Hippocampal formation (tissue), 2 donors: ENCODE results near the gene MSI2.

Source experiments
- DNase-seq, 2 donors: peaks; one replicate each; lab custom pipeline; 2025; lab: John Stamatoyannopoulos, UW

Gene MSI2

DNA sequence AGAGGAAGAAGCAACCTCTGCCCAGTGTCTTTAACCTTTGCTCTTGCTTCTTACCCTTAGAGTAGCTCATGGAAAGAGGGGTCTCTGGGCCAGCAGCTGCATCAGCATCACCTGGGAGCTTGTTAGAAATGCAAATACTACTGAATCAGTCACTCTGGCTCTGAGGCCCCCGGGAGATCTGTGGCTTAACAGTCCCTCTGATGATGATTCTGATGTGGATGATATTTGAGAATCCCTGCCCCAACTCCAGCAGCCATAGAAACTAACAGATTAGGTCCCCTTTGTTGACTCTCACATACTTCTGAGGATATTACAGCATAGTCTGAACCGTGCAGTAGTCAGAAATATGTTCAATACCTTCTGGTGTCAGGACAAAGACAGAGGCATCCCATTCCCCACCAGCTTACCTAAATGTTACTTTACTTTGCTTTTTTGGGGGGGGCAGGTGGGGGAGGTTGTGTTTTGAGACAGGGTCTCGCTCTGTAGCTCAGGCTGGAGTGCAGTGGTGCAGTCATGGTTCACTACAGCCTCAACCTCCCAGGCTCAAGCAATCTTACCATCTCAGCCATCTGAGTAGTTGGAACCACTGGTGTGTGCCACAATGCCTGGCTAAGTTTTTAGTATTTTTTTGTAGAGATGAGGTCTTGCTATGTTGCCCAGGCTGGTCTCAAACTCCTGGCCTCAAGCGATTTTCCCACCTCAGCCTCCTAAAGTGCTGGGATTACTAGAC lies 268.7 kb downstream of the MSI2 start:
- no peak for DNase-seq

DNA sequence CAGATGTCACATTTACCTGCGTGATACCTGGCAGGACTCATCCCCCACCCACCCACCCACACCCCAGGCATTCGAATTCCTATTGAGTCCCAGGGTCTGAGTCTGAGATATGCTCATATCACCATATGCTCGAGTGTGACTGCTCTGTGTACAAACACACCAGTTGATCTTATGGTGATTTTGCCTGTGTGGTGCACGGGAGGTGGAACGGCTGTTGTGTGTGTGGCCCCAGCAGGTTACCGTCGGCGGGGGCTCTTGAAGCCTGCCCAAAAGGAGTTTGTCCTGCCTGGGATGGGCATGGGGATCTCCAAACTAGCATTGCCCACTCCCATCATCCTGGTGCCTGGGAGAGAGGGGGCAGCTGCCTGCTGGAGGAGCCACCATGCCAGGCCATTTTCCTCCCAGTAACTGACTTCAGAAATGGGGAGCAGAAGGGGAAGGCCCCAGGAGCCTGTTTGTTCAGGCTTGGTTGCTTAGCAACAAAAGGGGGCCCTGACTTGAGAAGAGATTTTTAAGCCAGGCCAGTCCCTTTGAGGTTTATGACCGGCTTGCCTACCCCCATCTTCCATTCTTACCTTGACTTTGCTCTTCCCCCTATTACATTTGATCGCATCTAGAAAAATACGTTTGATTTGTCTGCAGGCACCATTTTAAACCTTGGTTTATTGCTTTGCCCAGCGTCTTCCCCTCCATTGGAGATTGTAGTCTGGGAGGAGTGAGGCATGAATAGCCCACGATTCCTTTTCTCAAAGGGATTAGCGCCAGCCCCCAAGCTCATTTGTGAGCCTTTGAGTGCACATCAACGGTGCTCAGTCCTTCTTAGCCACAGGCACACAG lies 271.1 kb downstream of the MSI2 start:
- DNase-seq: no peak

- DNase-seq: no peak
Measured at GRCh38 chr17:57528058-57528451, 271.7 kb downstream of the MSI2 start.

DNA sequence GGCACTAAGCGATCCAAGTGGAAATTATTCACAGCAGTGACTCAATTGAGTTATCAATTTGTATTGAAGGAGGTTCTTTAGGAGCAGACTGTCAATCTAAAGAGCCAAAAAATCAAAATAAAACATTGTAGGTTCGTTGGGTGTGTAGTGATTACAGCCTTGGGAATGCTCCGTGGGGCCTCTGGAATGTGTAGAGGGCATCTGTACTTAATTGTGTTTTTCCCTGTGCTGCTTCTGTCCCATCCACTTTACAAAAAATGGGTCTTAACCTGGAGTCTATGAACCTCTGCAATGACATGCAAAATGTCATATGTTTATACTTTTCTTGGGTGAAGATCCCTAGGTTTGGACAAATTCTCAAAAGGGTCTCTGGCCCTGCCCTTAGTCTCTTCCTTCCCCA lies 273.7 kb downstream of the MSI2 start:
- no peak for DNase-seq

GRCh38 chr17:57530508-57530907 lies 274.2 kb downstream of the MSI2 start:
- DNase-seq: no peak

DNA sequence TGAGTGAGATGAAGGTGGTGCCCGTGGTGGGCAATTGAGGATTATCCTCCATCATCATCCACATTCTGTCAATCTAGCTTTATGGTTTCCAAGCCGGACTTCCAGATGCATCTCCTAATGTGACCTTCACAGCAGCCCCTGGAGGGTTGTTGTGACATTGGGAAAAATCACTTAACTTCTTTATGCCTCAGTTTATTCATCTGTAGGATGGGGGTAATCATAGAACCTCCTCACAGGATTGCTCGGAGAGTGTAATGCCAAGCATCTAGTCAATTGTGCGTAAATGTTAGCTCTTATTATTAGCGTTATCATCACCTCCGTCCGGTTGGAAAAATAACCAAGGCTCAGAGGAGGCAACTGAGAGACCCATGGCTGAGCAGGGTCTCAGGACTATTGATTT lies 274.8 kb downstream of the MSI2 start:
- no peak for DNase-seq

DNA sequence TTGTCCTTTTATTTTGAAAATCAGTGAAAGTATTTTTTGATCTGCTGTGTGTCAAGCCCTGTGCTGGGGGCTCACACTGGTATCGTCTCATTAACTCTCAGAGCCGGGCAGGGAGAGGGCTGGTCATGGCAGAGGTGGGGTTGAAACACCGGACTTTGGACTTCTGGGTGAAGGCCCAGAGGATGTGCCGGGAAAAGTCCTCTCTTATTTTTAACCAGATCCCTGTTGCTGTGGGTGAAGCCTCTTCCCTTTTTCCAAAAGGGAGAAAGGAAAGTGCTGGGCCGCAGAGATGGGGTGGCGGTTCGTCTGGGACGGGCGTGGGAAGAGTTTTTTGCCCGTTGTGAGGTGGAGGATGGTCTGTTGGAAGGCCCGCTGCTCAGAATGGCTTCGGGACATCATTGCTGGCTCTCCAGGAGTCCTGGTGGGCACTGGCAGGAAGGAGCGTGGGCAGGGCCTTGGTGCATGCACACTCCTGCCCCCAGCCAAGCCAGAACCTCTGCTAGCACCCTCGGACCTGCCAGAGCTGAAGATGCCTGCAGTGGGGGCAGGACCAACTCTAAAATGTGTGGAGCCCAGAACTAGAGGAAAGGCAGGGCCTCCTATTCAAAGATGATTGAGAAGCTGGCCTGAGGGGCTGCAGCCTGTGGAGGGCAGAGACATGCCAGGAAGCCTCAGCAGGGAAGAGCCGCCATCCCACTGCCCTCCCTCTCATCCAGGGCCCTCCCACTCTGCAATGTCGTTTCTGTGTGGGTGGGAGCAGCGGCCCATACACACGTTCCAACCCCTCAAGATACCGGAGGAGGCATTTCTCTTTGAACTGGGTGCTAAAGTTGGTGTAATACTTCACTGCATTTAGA lies 275.6 kb downstream of the MSI2 start:
- no peak for DNase-seq

DNA sequence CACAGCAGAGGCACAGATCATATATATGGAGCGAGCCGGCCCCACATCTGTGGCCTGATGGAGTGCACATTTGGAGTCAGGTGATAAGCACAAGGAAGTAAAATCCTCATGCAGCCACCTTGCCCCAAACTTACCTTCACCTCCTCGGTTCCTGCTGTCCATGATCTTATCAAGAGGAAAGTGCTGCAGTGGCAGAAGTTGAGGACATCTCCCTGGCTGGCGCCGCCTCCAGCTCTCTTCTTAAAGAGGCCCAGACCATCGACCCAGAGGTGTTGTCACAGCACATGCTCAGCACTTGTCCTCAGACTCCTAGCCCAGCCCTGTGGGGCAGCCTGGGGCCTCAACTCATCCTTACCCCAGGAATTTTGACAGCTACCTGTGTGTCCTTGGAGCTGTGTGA lies 276.2 kb downstream of the MSI2 start:
- DNase-seq: no peak

DNA sequence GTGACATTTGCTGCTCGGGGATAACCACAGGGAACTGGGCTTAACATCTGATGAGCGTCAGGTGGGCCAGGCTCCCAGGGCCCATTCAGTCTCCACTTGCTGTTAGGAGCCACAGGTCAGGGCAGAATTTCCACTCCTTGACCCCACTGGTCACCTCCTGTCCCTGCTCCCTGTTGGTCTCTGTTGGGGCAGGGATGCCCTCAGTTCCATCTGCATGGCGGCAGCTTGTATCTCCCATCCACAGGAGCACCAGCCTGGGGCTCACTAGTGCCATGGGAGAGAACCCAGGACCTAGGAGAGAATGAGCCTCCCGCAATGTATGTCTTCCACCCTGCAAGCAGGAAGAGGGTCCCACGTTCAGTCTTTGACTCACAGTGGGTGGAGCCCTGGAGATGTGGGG lies 276.6 kb downstream of the MSI2 start:
- DNase-seq: no peak

GRCh38 chr17:57533684-57534305 lies 277.5 kb downstream of the MSI2 start:
- DNase-seq: no peak

DNA sequence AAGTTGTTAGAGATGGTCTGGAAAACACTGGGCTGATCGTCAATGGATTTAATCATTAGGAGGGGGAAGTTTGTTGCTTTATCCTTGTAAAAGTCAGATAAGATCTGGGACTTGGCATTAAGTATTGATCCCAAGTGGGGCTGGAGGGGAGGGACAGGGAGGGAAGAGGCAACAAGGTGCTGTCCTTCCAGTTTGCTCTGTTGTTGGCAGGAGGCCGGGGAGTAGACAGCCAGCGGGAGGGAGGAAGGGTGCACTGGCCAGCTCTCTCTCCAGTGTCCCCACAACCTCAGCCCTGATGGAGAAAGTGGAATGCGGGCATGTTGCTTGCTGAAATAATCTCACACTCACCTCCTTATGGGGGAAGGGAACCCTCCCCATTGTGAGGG lies 278.5 kb downstream of the MSI2 start:
- DNase-seq: no peak

DNA sequence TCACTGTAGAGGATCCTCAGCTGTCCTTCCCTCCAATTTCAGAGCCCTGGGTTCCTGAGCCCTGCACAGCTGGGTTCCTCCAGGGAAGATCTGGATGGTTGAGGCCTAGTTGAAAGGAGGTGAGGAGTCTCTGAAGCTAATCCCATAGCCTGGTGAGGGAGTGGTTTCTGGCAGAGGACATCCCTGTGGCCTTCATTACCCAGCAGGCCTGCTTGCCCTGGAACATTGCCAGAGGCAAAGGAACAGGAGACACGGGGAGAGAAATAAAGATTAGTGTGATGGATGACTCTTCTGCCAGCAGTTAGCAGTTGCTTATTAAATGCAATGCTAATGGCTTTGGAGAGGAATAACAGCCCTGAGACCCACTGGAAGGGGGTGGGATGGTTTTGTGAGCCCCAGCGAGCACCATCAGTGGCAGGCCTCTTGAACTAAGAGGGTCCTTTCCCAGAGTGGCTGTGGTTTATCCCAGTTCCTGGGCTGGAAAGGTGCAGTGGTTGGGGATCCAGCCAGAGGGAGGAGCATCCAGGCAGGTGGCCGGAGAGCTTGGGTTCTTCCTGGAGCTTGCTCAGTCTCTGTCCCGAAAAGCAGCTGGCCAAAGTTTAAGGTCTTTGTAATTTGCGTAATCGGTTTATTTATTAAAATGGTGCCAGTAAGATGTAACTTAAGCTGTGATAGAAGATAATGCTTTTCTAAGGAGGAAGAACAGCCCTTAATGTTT lies 279.1 kb downstream of the MSI2 start:
- DNase-seq: no peak

- DNase-seq: no peak
Measured at GRCh38 chr17:57536289-57536688, 280.0 kb downstream of the MSI2 start.

DNA sequence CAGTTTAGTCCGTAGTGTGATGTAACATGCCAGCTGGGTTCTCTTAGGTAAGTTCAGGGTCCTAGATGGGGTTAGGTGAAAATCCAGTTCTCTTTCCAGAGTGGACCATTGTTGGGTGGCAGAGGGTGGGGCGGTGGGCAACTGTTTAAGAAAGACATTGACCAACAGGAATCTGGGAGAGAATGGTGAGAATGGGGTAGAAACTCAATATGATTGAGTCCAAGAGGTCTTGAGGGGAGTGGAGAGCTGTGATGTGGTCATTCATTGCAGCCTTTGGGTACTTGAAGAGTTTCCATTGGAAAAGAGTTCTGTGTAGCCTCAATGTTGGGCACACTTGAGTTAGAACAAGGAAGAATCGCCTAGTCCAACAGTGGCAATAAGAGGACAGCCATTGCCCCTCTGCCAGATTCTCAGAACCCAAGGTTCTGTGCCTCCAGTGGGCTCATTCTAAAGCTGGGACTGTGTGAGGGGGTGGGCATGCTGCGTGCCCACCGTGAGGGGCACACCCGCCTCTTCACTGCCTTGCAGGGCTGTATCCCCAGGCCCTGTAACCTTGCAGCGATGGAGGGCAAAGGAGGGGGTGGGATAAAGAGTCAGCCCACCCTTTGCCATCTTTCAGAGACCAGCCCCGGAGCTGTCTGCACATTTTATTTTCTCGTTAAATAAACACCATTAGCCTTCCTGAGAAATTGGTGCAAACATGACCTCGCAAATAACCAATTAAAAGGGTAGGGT lies 280.6 kb downstream of the MSI2 start:
- DNase-seq: no peak

DNA sequence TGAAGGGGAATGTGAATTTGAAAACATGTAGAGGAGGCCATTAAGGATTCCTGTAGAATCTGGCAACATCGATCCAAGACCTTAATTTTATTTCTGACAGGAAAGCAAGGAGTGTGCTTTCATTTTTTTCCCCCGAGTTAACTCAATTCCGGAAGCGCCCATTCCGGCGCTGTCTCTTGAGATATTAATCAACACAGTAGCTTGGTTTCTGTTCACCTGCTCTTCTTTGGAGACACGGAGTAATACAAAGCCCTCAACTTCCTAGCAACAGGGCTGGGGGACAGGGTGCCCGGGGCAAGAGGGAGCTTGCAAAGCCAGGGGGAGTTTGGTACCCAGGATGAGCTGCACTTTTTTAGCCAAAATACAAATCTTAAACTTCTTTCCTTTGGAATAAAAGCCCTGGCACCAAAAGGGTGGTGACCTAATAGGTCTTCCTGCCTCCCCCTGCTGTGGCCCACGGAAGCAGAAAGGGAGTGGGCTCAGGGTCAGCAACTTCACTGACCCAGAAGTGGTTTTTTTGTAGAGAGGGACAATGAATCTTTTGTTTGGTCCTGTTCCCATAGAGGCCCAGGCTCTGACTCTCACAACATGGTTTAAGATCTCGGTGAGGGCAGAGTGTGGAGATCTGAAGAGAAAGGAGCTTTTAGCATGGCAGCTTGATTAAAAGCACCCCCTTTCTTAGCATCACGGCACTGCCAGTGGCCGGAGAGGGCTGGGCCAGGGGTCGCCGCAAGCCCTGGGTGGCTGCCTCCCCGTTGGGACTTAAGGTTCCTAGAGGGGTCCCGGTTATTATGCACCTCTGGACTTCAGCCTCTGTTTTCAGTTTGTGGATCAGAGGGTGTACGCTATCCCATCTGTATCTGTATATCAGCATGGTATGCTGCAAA lies 281.4 kb downstream of the MSI2 start:
- DNase-seq: no peak

GRCh38 chr17:57538736-57539456 lies 282.6 kb downstream of the MSI2 start:
- no peak for DNase-seq

- no peak for DNase-seq
Measured at GRCh38 chr17:57539529-57540301, 283.4 kb downstream of the MSI2 start.

DNA sequence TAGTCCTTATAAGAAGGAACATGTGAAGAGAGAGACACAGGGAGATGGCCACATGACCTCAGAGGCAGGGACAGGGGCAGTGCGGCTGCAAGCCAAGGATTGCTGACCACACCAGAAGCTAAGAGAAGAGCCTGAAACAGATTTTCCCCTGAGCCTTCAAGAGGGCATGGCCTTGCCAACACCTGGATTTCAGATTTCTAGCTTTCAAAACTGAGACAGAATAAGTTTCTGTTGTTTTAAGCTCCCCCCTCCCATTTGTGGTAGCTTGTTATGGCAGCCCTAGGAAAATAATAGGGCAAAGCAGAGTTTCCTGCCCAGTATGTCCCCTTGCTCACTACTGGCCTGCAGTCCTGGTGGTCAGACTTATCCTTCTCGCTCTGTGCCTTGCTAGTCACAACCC lies 284.3 kb downstream of the MSI2 start:
- DNase-seq: no peak
